Activated T-helper 1 cell treated with Interleukin-2 at 50 U/mL for 16 hours (primary cell): ENCODE results near the gene ASCL2.
"Not testable (repeated sequence)": the region's sequence is repeated elsewhere in the genome, so short reads cannot be mapped to it uniquely, and the experiment has no call there.

Source experiments
- DNase-seq: peaks from one replicate; pipeline ENCODE4 v3.0.0-alpha.2; 2020; ENCODE audit warnings: low read depth

Gene ASCL2

GRCh38 chr11:2260491-2261364 lies 9.7 kb downstream of the ASCL2 start:
- DNase-seq: no peak

- DNase-seq: no peak
These were observed 10.4 kb downstream of the ASCL2 start for GRCh38 chr11:2259897-2260451.

DNA sequence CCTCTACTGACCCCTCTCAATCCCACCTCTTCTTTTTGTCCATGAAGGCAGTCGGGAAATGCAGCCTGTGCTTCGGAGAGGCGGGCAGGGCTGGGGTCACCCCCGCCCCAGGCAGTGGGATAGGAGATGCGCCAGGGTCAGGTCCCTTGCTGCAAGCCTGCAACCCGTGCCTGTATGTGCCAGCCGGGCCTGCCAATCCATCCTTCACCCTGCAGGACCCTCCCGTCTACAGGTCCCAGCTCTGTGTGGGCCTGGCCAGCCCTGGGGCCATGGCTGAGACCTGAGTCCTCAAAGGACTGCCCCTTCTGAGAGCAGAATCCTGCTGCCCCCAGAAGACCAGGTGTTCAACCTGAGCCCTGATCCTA lies 10.9 kb downstream of the ASCL2 start:
- no peak for DNase-seq

DNA sequence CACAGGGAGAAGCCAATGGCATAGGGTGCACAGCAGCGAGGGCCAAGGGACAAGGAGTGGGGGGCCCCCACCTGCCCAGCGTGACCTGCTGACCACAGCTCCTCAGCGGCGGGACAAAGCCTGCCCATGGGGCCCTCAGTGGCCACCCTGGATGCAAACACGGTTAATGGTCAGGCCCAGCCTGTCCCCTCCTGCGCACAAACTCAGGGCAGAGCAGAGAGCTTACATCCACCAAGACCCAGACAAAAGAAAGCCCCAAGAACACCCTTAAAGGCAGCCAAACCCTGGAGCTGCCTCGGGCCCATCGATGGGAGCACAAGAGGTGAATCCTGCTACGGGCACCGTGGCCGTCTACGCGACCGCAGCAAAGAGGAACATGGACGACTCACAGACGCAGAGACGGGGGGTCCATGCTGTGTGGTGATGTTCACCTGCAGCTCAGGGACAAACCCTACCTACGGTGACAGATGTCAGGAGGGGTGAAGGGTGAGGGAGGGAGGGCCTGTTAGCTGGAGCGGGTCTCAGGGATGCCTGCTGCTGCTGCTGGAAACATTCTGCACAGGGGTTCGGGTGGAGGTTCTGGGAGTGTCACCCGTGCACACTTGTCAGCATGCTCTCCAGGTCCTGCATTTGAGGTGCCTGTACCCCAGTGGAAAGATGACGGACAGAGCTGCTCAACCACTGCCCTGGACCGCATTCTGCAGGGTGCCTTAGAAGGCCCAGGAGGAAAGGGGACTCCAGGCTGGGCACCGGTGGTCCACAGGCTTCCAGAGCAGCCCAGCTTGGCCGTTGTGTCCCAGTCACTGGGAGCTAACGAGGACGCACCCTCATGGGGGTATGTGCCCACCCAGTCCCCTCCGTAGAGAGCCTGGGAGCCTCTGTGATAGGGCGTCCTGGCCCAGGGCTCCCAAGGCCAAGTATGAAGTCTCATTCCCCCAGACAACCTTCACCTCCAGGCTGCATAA lies 11.6 kb downstream of the ASCL2 start:
- no peak for DNase-seq

GRCh38 chr11:2256951-2257700 lies 13.3 kb downstream of the ASCL2 start:
- no peak for DNase-seq

DNA sequence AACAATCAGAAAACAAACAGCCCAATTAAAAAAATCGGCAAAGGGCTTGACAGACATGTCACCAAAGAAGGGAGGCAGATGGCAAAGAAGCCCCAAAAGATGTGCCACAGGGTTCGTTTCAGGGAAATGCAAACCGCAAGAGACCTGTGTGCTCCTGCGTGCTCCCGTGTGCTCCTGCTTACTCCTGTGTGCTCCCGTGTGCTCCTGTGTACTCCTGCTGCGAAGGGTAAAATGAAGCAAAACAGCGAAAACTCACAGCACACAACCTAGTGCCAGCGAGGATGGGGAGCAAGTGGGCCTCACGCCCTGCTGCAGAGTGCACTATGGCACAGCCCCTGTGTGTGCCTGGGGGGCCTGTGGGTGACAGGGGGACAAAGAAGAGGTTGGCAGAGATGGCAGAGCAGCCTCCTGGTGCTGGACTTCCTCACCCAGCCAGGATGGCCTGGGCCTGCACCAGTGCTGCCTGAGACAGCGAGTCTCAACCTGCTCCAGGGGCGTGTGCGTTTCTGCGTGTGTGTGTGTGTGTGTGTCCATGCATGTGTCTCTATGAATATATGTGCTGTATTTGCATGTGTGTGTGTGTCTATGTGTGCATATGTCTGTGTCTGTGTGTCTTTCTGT lies 14.0 kb downstream of the ASCL2 start:
- DNase-seq: no peak

DNA sequence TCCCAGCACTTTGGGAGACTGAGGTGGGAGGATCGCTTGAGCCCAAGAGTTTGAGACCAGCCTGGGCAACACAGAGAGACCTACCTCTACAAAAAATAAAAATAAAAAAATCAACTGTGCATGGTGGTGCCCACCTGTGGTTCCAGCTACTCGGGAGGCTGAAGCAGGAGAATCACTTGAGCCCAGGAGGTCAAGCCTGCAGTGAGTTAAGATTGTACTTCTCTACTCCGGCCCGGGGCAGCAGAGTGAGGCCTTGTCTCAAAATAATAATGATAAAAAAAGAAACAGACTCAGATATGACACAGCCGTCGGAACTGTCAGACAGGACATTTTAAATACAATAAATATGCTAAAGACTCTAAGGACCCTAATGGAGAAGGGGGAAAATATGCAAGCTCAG lies 18.4 kb downstream of the ASCL2 start:
- no peak for DNase-seq

DNA sequence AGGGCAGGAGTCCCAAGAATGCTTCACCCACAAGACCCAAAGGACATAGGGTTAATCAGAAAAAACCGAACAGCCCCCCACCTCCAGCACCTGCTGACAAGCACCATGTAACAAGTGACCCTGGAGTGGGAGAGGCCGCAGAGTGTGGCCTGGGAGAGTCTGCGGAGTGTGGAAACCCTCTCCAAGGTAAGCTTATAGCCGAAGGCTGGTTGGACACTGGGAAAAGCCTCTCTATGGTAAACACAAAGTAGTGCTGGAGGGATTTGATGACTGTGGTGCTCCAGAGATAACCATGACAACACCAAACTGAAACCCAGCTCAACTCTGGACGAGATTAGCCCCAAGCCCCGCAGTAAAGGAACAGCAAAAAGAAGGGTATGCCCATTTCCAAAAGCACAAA lies 19.2 kb downstream of the ASCL2 start:
- no peak for DNase-seq

DNA sequence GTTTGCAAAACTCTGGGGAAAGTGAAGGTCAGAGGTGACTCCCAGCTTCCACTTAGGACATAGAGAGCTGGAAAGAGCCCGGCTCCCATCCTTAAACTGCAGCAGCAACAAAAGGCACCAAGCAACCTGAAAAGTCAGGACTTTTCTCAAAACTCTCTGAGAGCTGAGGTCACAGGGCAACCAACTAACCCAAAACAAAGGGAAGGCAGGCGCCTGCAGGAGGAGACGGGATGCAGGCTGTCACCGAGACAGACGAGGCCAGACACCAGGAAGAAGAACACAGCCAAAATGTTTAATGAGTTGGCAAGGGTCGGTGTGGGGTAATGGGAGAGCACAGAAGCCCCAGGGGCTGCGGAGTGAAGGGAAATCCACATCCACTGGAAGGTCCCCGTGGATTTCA lies 19.9 kb downstream of the ASCL2 start:
- no peak for DNase-seq

- no peak for DNase-seq
These were observed 20.3 kb downstream of the ASCL2 start for GRCh38 chr11:2250041-2250440.

DNA sequence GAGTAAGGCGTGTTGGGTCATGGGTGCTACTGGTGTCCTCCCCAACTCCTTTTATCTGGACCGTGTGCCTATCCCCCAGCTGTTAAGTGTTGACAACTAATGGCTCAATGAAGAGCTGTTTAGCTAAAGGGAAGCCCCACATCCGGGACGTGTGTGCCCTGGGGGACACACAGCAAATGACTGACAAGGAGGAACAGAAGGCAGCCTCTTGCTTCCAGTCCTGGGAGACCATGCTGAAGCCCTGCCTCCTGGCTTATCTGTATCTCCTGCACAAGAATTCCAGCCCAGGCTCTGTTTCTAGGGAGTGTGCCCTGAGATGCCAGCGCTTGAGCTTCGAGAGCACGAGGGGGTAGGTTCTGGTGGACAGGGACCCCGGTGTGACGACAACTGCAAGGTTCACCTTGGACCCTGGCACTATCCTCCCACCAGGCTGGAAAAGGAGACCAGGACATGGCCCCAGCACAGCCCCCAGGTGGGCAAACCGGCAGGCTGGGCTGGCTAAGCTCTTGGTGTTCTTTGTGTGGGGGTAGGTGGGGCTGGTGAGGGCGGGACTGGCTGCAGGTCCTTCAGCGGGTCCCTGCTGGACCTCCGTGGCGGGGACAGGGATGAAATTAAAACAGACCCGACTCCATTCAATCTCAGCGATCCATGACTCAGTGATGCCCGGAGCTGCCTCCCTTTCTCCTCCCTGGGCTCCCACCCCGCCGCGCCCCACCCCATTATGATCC lies 21.0 kb downstream of the ASCL2 start:
- no peak for DNase-seq

DNA sequence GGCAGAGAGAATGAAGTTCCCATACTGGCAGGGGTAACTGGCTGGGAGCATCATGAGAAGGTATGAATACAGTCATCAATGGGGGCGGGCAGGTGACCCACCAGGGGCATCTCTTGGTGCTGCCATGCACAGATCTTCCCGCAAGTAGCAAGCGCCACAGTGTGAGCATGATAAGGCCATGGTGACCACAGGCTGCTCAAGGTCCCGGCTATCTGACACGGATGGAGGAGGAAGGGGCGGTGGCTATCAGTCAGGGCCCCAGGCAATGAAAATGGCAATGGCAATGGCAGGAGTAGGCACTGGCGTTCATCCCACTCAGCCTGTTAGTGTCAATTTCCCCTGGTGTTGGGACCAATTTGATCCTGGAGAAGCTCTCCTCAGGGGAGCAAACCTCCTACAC lies 21.6 kb downstream of the ASCL2 start:
- no peak for DNase-seq

DNA sequence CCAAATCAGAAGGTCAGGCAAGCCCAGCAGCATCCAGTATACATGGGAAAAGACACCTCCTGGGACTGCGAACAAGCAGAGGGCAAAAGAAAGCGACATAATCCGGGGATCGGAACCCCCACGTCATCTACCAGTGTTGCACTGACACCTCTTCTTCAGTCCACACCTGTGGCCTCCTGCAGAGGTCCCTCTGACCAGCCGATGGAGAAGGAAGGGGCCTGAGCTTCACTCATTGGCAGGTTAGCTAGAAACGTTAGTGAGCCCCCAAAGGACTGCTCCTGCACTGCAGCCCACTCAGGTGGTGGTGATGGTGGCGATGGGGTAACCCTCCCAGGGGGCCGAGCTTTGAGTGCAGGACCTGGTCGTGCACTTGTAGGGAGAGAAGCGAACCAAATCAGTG lies 22.1 kb downstream of the ASCL2 start:
- no peak for DNase-seq

- no peak for DNase-seq
These were observed 22.9 kb downstream of the ASCL2 start for GRCh38 chr11:2247496-2247895.

DNA sequence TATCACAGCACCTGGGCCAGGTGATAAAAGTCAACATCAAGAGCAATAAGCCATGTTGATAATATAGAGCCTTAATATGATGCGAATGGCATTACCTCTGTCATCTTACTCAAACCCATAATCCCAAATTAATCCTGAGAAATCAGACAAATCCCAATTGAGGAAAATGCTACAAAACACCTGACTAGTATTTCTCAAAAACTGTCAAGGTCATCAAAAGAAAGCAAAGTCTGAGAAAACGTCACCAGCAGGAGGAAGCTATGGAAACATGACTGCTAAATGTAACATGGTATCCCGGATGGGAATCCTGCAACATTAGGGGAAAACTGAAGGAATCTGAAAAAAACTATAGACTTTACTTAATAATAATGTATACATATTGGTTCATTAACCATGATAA lies 29.6 kb downstream of the ASCL2 start:
- DNase-seq: no peak

DNA sequence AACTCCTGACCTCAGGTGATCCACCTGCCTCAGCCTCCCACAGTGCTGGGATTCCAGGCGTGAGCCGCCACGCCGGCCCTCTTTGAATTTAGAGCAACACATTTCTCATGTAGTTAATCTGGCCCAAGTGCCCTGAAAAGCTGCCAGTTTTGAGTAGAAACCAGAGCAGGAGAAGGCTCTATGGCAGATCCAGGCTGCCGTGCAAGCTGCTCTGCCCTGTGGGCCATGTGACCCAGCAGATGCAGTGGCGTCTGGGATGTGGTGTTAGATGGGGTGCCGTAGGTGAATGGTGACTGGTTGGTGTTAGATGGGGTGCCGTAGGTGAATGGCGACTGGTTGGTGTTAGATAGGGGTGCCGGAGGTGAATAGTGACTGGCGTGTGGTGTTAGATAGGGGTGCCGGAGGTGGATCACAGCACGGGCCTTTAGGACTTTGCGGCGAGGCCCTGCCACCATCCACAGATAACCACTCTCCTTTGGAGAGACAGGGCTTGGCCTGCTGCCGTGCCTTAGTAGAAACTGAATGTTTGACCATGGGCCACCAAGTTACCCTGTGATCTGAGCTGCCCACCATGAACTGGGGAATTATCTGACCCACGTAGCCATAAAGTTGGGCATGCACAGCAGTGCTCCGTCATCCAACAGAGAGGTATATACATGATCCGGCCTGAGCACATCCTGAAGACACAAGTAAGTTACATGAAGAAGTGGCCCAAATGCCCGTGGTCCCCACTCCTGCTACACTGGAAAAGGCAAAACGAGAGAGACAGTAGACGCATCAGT lies 32.7 kb downstream of the ASCL2 start:
- no peak for DNase-seq

- not testable (repeated sequence) for DNase-seq
These were observed 33.8 kb downstream of the ASCL2 start for GRCh38 chr11:2236381-2237134.

GRCh38 chr11:2235588-2236326 lies 34.6 kb downstream of the ASCL2 start:
- no peak for DNase-seq

DNA sequence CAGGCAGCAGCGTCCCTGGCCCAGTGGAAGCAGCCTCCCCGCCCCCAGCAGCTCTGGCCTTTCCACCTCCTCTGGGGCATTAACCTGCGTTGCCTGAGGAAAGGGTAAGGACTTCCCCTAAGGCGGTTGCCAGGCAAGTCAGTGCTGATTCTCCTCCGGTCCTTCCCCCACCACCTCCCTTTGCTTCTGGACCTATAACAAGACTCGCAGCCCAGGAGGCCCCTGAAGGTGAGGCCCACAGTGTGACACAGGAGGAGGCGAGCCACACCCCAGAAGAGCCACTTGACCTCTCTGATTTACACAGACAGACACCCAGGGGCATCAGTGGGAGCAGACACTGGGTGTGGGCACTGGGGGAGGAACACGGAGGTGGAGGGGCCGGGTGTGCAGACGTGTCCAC lies 35.4 kb downstream of the ASCL2 start:
- no peak for DNase-seq
